HepG2 (cell line): Measurements from ENCODE around the gene MRPL28. TPM values are rescaled to one million over a fixed set of nuclear protein-coding genes. Genes with fewer than 3 reads are reported as not detected.

Experiments used
- CBX1 ChIP-seq: IDR thresholded peaks from one replicate; pipeline ENCODE4 v1.6.1; 2016; ENCODE audit warnings: antibody characterized with exemption, low read depth
- DBP ChIP-seq: sonication (generic); formaldehyde crosslinking; IDR thresholded peaks from 2 replicates; pipeline ENCODE4 v1.4.0; 2020; ENCODE audit warnings: missing genetic modification reagents; ENCODE audit errors: not compliant biosample characterization
- DMAP1 ChIP-seq: IDR thresholded peaks from 2 replicates; pipeline ENCODE4 v1.6.1; 2016
- FOXA3 ChIP-seq: IDR thresholded peaks from 2 replicates; pipeline ENCODE4 v1.6.1; 2016; ENCODE audit warnings: missing genetic modification reagents, missing compliant biosample characterization
- GATAD2A ChIP-seq: IDR thresholded peaks from 2 replicates; pipeline ENCODE4 v1.6.1; 2016
- HNRNPL ChIP-seq: fragments of 200-400 bp; formaldehyde crosslinking; IDR thresholded peaks from 2 replicates; pipeline ENCODE4 v1.6.1; 2017; ENCODE audit warnings: mild to moderate bottlenecking, low read depth, low read length
- MEF2D ChIP-seq: sonication (generic); formaldehyde crosslinking; IDR thresholded peaks from 2 replicates; pipeline ENCODE4 v1.5.1; 2020; ENCODE audit warnings: mild to moderate bottlenecking, missing genetic modification reagents
- MYC ChIP-seq: sonication (generic); formaldehyde crosslinking; IDR thresholded peaks from 2 replicates; pipeline ENCODE4 v1.9.0; 2021; ENCODE audit warnings: missing genetic modification reagents, borderline replicate concordance
- NFKB2 ChIP-seq: sonication (generic); formaldehyde crosslinking; IDR thresholded peaks from 2 replicates; pipeline ENCODE4 v1.4.0; 2020; ENCODE audit warnings: missing genetic modification reagents, borderline replicate concordance
- REPIN1 ChIP-seq: sonication (generic); formaldehyde crosslinking; IDR thresholded peaks from 2 replicates; pipeline ENCODE4 v1.8.0; 2022; ENCODE audit warnings: missing genetic modification reagents, low read depth, mild to moderate bottlenecking, borderline replicate concordance
- RFXAP ChIP-seq: sonication (generic); formaldehyde crosslinking; IDR thresholded peaks from 2 replicates; pipeline ENCODE4 v1.4.0; 2020; ENCODE audit warnings: missing genetic modification reagents, borderline replicate concordance
- SAP130 ChIP-seq: IDR thresholded peaks from 2 replicates; pipeline ENCODE4 v1.6.1; 2016; ENCODE audit warnings: low read depth
- UBTF ChIP-seq: sonication (generic); formaldehyde crosslinking; IDR thresholded peaks from 2 replicates; pipeline ENCODE4 v1.4.0; 2020; ENCODE audit warnings: mild to moderate bottlenecking, missing genetic modification reagents
- ZNF264 ChIP-seq: sonication (generic); formaldehyde crosslinking; IDR thresholded peaks from 2 replicates; pipeline ENCODE4 v1.4.0; 2020; ENCODE audit warnings: missing genetic modification reagents
- ZNF331 ChIP-seq: sonication (generic); formaldehyde crosslinking; IDR thresholded peaks from 2 replicates; pipeline ENCODE4 v1.4.0; 2020; ENCODE audit warnings: missing genetic modification reagents
- ZNF883 ChIP-seq: sonication (generic); formaldehyde crosslinking; IDR thresholded peaks from 2 replicates; pipeline ENCODE4 v1.5.1; 2020; ENCODE audit warnings: mild to moderate bottlenecking, missing genetic modification reagents; ENCODE audit errors: not compliant biosample characterization
- polyA plus RNA-seq, 8 experiments: library from polyadenylated mRNA; depleted of rRNA in 3 of 8; stranded (reverse) in 7 of 8; unstranded in 1 of 8; fragments of >200 nt; fragmentation: Illumina TruSeq in 4 of 8; extraction: Trizol in 4 of 8; gene quantifications; 2 replicates each; pipeline versions ENCODE4 v1.2.1 to v1.2.3, GENCODE V29; 2011 to 2016; ENCODE audit warnings: low read depth in 4 of 8, missing spikeins in 1 of 8, mixed read lengths in 1 of 8; ENCODE audit not compliant: insufficient read depth in 1 of 8
- total RNA-seq, 5 experiments: library from RNA; depleted of rRNA; stranded (reverse); fragments of >200 nt; fragmentation: Illumina TruSeq; extraction: Trizol; gene quantifications; 2 replicates each; pipeline ENCODE4 v1.2.3, GENCODE V29; 2016; ENCODE audit warnings: low read depth in 1 of 5
- TF ChIP-seq, protein P1 (sequence below): sonication (generic); formaldehyde crosslinking; IDR thresholded peaks from 2 replicates; pipeline ENCODE4 v1.4.0; 2020; ENCODE audit warnings: missing genetic modification reagents, mild to moderate bottlenecking, borderline replicate concordance
- TF ChIP-seq, protein P2 (sequence below): sonication (generic); formaldehyde crosslinking; IDR thresholded peaks from 2 replicates; pipeline ENCODE4; 2020; ENCODE audit warnings: missing genetic modification reagents, mild to moderate bottlenecking, borderline replicate concordance

MRPL28 gene
- total and polyA plus RNA-seq, 2 of the 13 experiments (the other 11 are each of a cell fraction or from before 2014, with no cell fraction given): 114 to 135 TPM

DNA sequence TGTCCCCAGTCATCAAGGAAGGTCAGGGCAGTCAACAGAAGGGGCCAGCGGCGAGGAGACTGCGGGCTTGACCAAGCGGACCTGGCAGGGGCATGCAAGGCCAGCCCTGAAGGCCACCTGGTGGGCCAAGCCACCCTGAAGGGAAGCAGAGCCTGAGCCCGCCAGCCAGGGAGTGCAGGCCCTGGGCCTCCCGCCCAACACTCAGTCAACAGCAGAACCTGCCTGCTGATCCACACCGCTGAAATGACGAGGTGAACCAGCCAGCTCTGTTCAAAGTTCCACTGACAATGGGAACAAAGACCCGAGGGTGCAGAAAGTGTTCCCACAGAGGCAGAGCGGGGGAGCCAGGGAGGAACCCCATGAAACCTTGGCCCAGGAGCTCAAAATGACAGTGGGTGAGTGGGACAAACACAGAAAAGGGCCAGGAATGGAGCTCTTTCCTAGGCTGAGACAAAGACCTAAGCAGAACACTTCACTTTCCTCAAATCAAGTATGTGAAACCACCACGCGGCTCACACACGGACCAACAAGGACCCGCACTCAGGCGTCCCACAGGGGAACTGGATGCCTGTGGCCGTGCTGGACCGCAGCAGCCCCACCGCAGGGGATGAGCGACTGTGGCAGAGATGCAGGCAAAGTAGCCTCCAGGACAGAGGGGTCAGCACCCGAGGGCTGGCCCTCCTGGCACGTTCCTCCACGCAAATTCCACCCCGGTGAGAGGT, 29.8 kb downstream of the MRPL28 start (continued):
- TF ChIP-seq, protein P1, sequence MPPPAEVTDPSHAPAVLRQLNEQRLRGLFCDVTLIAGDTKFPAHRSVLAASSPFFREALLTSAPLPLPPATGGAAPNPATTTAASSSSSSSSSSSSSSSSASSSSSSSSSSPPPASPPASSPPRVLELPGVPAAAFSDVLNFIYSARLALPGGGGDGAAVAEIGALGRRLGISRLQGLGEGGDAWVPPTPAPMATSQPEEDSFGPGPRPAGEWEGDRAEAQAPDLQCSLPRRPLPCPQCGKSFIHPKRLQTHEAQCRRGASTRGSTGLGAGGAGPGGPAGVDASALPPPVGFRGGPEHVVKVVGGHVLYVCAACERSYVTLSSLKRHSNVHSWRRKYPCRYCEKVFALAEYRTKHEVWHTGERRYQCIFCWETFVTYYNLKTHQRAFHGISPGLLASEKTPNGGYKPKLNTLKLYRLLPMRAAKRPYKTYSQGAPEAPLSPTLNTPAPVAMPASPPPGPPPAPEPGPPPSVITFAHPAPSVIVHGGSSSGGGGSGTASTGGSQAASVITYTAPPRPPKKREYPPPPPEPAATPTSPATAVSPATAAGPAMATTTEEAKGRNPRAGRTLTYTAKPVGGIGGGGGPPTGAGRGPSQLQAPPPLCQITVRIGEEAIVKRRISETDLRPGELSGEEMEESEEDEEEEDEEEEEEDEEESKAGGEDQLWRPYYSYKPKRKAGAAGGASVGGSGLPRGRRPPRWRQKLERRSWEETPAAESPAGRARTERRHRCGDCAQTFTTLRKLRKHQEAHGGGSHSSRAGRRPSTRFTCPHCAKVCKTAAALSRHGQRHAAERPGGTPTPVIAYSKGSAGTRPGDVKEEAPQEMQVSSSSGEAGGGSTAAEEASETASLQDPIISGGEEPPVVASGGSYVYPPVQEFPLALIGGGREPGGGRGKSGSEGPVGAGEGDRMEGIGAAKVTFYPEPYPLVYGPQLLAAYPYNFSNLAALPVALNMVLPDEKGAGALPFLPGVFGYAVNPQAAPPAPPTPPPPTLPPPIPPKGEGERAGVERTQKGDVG (CRISPR knock-in tag): peak; percentile 85; the same call in 1 of the 2 replicates
- TF ChIP-seq NFKB2: peak; percentile 59; the same call in 1 of the 2 replicates
- TF ChIP-seq MEF2D (CRISPR knock-in tag): peak; percentile 66; the same call in 1 of the 2 replicates
- peak; percentile 59; the same call in 1 of the 2 replicates for TF ChIP-seq RFXAP
- TF ChIP-seq MYC (CRISPR knock-in tag): peak; percentile 69; the same call in 1 of the 2 replicates
- 0 out of 2 replicates have a peak, but pooled peaks have one; percentile 53 for TF ChIP-seq DMAP1
- TF ChIP-seq ZNF331 (CRISPR knock-in tag): peak; percentile 100
- TF ChIP-seq UBTF: peak; percentile 71
- TF ChIP-seq, protein P2, sequence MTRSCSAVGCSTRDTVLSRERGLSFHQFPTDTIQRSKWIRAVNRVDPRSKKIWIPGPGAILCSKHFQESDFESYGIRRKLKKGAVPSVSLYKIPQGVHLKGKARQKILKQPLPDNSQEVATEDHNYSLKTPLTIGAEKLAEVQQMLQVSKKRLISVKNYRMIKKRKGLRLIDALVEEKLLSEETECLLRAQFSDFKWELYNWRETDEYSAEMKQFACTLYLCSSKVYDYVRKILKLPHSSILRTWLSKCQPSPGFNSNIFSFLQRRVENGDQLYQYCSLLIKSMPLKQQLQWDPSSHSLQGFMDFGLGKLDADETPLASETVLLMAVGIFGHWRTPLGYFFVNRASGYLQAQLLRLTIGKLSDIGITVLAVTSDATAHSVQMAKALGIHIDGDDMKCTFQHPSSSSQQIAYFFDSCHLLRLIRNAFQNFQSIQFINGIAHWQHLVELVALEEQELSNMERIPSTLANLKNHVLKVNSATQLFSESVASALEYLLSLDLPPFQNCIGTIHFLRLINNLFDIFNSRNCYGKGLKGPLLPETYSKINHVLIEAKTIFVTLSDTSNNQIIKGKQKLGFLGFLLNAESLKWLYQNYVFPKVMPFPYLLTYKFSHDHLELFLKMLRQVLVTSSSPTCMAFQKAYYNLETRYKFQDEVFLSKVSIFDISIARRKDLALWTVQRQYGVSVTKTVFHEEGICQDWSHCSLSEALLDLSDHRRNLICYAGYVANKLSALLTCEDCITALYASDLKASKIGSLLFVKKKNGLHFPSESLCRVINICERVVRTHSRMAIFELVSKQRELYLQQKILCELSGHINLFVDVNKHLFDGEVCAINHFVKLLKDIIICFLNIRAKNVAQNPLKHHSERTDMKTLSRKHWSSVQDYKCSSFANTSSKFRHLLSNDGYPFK (CRISPR knock-in tag): no peak
- TF ChIP-seq SAP130 (CRISPR knock-in tag): peak; percentile 63
- peak; percentile 73 for TF ChIP-seq FOXA3 (CRISPR knock-in tag)
- peak; percentile 46 for TF ChIP-seq ZNF883 (CRISPR knock-in tag)
- TF ChIP-seq DBP (CRISPR knock-in tag): no peak
- peak; percentile 61; the same call in 1 of the 2 replicates for TF ChIP-seq ZNF264
- TF ChIP-seq REPIN1: 0 out of 2 replicates have a peak, but pooled peaks have one; percentile 17
- peak; percentile 54 for TF ChIP-seq GATAD2A (CRISPR knock-in tag)
- TF ChIP-seq HNRNPL: 0 out of 2 replicates have a peak, but pooled peaks have one; percentile 60
- TF ChIP-seq CBX1: no peak
